IMR-90 (cell line): ENCODE data around the gene DNAJC17. TPM values are rescaled to one million over a fixed set of nuclear protein-coding genes. Genes with fewer than 3 reads are reported as not detected.

Source experiments
- ATAC-seq: fragments of 200-7000 bp; cut with Tn5 transposase; 2 replicates; pipeline ENCODE4 v1.9.1; 2020; ENCODE audit warnings: low read depth, mild to moderate bottlenecking, moderate library complexity
- BruUV-seq: library from RNA; stranded (reverse); fragments of 400-500 nt; replicated peaks from 2 replicates; lab custom pipeline; 2021; lab: Mats Ljungman, UMichigan
- CTCF ChIA-PET: fragments of 300-600 bp; formaldehyde crosslinking; extraction: SDS; loops from one replicate; lab custom pipeline; 2021; ENCODE audit warnings: antibody characterized with exemption; lab: Yijun Ruan, JAX
- POLR2A ChIA-PET: fragments of 300-600 bp; sonication (Branson Sonifier 250); formaldehyde crosslinking; loops from one replicate; lab custom pipeline; 2022; ENCODE audit warnings: antibody characterized with exemption; ENCODE audit not compliant: unreplicated experiment; lab: Charles Lee
- DNase-seq: peaks from one replicate; pipeline ENCODE4 v3.0.0; 2013
- H2AFZ ChIP-seq: replicated peaks from 2 replicates; pipeline ENCODE3; 2013; ENCODE audit warnings: low read length, mild to moderate bottlenecking; ENCODE audit not compliant: poor library complexity
- H2AK5ac ChIP-seq: 2 replicates; pipeline ENCODE4 v1.6.1; 2013; ENCODE audit warnings: low read depth, low read length, inconsistent platforms
- H2AK9ac ChIP-seq: replicated peaks from 2 replicates; pipeline ENCODE3; 2013; ENCODE audit warnings: mild to moderate bottlenecking, low read depth, low read length, moderate library complexity; ENCODE audit not compliant: poor library complexity
- H2BK120ac ChIP-seq: 2 replicates; pipeline ENCODE4 v1.6.1; 2013; ENCODE audit warnings: low read depth, low read length, inconsistent platforms
- H2BK15ac ChIP-seq: 3 replicates; pipeline ENCODE4 v1.6.1; 2013; ENCODE audit warnings: low read depth, low read length, inconsistent platforms
- H2BK20ac ChIP-seq: 2 replicates; pipeline ENCODE4 v1.6.1; 2013; ENCODE audit warnings: low read depth, mild to moderate bottlenecking, inconsistent platforms, low read length, moderate library complexity
- H2BK5ac ChIP-seq: 2 replicates; pipeline ENCODE4 v1.6.1; 2013; ENCODE audit warnings: mild to moderate bottlenecking, low read depth, low read length, inconsistent platforms; ENCODE audit not compliant: poor library complexity, severe bottlenecking
- H3K14ac ChIP-seq: replicated peaks from 2 replicates; pipeline ENCODE4 v1.6.1; 2013; ENCODE audit warnings: low read depth, low read length, inconsistent platforms
- H3K18ac ChIP-seq: 2 replicates; pipeline ENCODE4 v1.6.1; 2013; ENCODE audit warnings: low read depth, low read length, control low read depth
- H3K23ac ChIP-seq: 2 replicates; pipeline ENCODE4 v1.6.1; 2013; ENCODE audit warnings: low read depth, low read length, inconsistent platforms
- H3K27ac ChIP-seq: 2 replicates; pipeline ENCODE4 v1.5.1; 2013; ENCODE audit warnings: mild to moderate bottlenecking, control low read depth, low read length; ENCODE audit not compliant: insufficient read depth
- H3K27me3 ChIP-seq: 2 replicates; pipeline ENCODE4 v1.6.1; 2013; ENCODE audit warnings: low read length; ENCODE audit not compliant: control insufficient read depth, insufficient read depth
- H3K36me3 ChIP-seq: 2 replicates; pipeline ENCODE4 v1.6.1; 2013; ENCODE audit warnings: low read length, mixed read lengths; ENCODE audit not compliant: control insufficient read depth, insufficient read depth
- H3K4ac ChIP-seq: 2 replicates; pipeline ENCODE4 v1.6.1; 2013; ENCODE audit warnings: low read depth, low read length, inconsistent platforms
- H3K4me1 ChIP-seq: 2 replicates; pipeline ENCODE4 v1.6.1; 2013; ENCODE audit warnings: low read length, mixed read lengths; ENCODE audit not compliant: control insufficient read depth, insufficient read depth
- H3K4me2 ChIP-seq: 2 replicates; pipeline ENCODE4 v1.6.1; 2013; ENCODE audit warnings: low read depth, mild to moderate bottlenecking, control low read depth, low read length, moderate library complexity
- H3K4me3 ChIP-seq: 2 replicates; pipeline ENCODE4 v1.5.1; 2013; ENCODE audit warnings: low read depth, mild to moderate bottlenecking, control low read depth, low read length, moderate library complexity; ENCODE audit not compliant: insufficient read depth
- H3K56ac ChIP-seq: 2 replicates; pipeline ENCODE4 v1.6.1; 2013; ENCODE audit warnings: low read length, inconsistent platforms; ENCODE audit not compliant: insufficient read depth; ENCODE audit errors: extremely low read depth
- H3K79me1 ChIP-seq, 2 experiments: 2 replicates each; pipeline ENCODE4 v1.6.1; 2013; ENCODE audit warnings: low read length in 2 of 2, inconsistent platforms in 1 of 2, low read depth in 1 of 2
- H3K9ac ChIP-seq: 2 replicates; pipeline ENCODE4 v1.6.1; 2013; ENCODE audit warnings: low read depth, low read length, control low read depth
- H3K9me1 ChIP-seq: 2 replicates; pipeline ENCODE4 v1.6.1; 2013; ENCODE audit warnings: low read length, inconsistent platforms; ENCODE audit not compliant: insufficient read depth
- H3K9me3 ChIP-seq: 2 replicates; pipeline ENCODE4 v1.6.1; 2013; ENCODE audit warnings: low read length; ENCODE audit not compliant: control insufficient read depth, insufficient read depth
- H4K20me1 ChIP-seq: 2 replicates; pipeline ENCODE4 v1.6.1; 2013; ENCODE audit warnings: low read length, inconsistent platforms; ENCODE audit not compliant: insufficient read depth
- H4K5ac ChIP-seq: 2 replicates; pipeline ENCODE4 v1.6.1; 2013; ENCODE audit warnings: mild to moderate bottlenecking, low read depth, low read length, control low read depth
- H4K8ac ChIP-seq, 2 experiments: 2 replicates each; pipeline ENCODE4 v1.6.1; 2013; ENCODE audit warnings: low read depth in 2 of 2, low read length in 2 of 2, control low read depth in 1 of 2, inconsistent platforms in 1 of 2
- H4K91ac ChIP-seq: 2 replicates; pipeline ENCODE4 v1.6.1; 2013; ENCODE audit warnings: low read depth, low read length, inconsistent platforms; ENCODE audit not compliant: insufficient read depth
- BHLHE40 ChIP-seq: fragments of 150-350 bp; IDR thresholded peaks from 2 replicates; pipeline ENCODE4 v1.6.1; 2016; ENCODE audit warnings: mild to moderate bottlenecking, low read depth, low read length
- CEBPB ChIP-seq: IDR thresholded peaks from 2 replicates; pipeline ENCODE4 v1.6.1; 2012; ENCODE audit warnings: low read depth, low read length, improper control_type of control experiment
- CHD1 ChIP-seq: IDR thresholded peaks from 2 replicates; pipeline ENCODE4 v1.6.1; 2012; ENCODE audit warnings: low read depth, low read length, improper control_type of control experiment
- CTCF ChIP-seq: conservative IDR thresholded peaks from 2 replicates; pipeline ENCODE4 v1.5.1; 2012; ENCODE audit warnings: mild to moderate bottlenecking, low read depth, low read length, improper control_type of control experiment
- ELK1 ChIP-seq: fragments of 150-350 bp; IDR thresholded peaks from 2 replicates; pipeline ENCODE4 v1.6.1; 2016; ENCODE audit warnings: low read depth, mild to moderate bottlenecking, low read length, moderate library complexity, borderline replicate concordance
- FOS ChIP-seq: fragments of 150-350 bp; IDR thresholded peaks from 2 replicates; pipeline ENCODE4 v1.6.1; 2016; ENCODE audit warnings: low read depth, low read length
- MAFK ChIP-seq: IDR thresholded peaks from 2 replicates; pipeline ENCODE4 v1.6.1; 2012; ENCODE audit warnings: low read depth, low read length, improper control_type of control experiment
- MAZ ChIP-seq: IDR thresholded peaks from 2 replicates; pipeline ENCODE4 v1.6.1; 2012; ENCODE audit warnings: low read depth, mild to moderate bottlenecking, low read length, improper control_type of control experiment, moderate library complexity, borderline replicate concordance
- MXI1 ChIP-seq: IDR thresholded peaks from 2 replicates; pipeline ENCODE4 v1.6.1; 2012; ENCODE audit warnings: low read depth, mild to moderate bottlenecking, low read length, moderate library complexity, borderline replicate concordance
- NFE2L2 ChIP-seq: fragments of 150-350 bp; IDR thresholded peaks from 2 replicates; pipeline ENCODE4 v1.6.1; 2016; ENCODE audit warnings: low read depth, mild to moderate bottlenecking, low read length
- POLR2A ChIP-seq: IDR thresholded peaks from 2 replicates; pipeline ENCODE4 v1.6.1; 2012; ENCODE audit warnings: mild to moderate bottlenecking, low read depth, low read length
- RAD21 ChIP-seq: IDR thresholded peaks from 2 replicates; pipeline ENCODE4 v1.6.1; 2012; ENCODE audit warnings: low read length, improper control_type of control experiment
- RCOR1 ChIP-seq: IDR thresholded peaks from 2 replicates; pipeline ENCODE4 v1.6.1; 2012; ENCODE audit warnings: mild to moderate bottlenecking, low read length, improper control_type of control experiment; ENCODE audit not compliant: insufficient replicate concordance
- RFX5 ChIP-seq: IDR thresholded peaks from 2 replicates; pipeline ENCODE4 v1.8.0; 2012; ENCODE audit warnings: low read depth, mild to moderate bottlenecking, low read length, moderate library complexity
- SMC3 ChIP-seq: fragments of 150-350 bp; IDR thresholded peaks from 2 replicates; pipeline ENCODE4 v1.6.1; 2016; ENCODE audit warnings: low read depth, mild to moderate bottlenecking, antibody characterized with exemption, low read length, moderate library complexity
- USF2 ChIP-seq: fragments of 150-350 bp; IDR thresholded peaks from 2 replicates; pipeline ENCODE4 v1.6.1; 2017; ENCODE audit warnings: mild to moderate bottlenecking, antibody characterized with exemption, low read length, low read depth
- whole genome bisulfite sequencing, 2 experiments: methylation state at CpG; one replicate each; pipeline versions ENCODE4 v1.1.5 to v1.1.7; 2013; ENCODE audit warnings: missing lambda C conversion rate in 2 of 2; ENCODE audit not compliant: insufficient read length in 1 of 2; ENCODE audit errors: extremely low coverage in 2 of 2; 5-methylcytosine and 5-hydroxymethylcytosine counted together
- dilution Hi-C: fragments of 300-500 bp; cut with HindIII; formaldehyde crosslinking; loops from one replicate; pipeline ENCODE4 v1.14.3; 2018; ENCODE audit warnings: low sequenced_read_pairs; ENCODE audit not compliant: unreplicated experiment
- in situ Hi-C: fragments of 300-500 bp; cut with MboI; formaldehyde crosslinking; loops from 3 replicates; pipeline ENCODE4 v1.14.3; 2019; ENCODE audit warnings: low sequenced_read_pairs, inconsistent platforms, mixed read lengths
- intact Hi-C: fragments of 100-400 bp; cut with micrococcal nuclease; formaldehyde crosslinking; loops from 2 replicates; pipeline ENCODE4 v1.10.0; 2022
- polyA plus RNA-seq, 3 experiments: library from polyadenylated mRNA; depleted of rRNA; stranded (reverse); fragments of >200 nt; gene quantifications; 2 replicates each; pipeline ENCODE4 v1.2.3, GENCODE V29; 2012; ENCODE audit warnings: low replicate concordance in 1 of 3
- total RNA-seq: library from RNA; depleted of rRNA; stranded (reverse); fragments of >200 nt; gene quantifications from 2 replicates; pipeline ENCODE4 v1.2.3, GENCODE V29; 2012

Gene DNAJC17
- total and polyA plus RNA-seq, 2 of the 4 experiments (the other 2 are of a cell fraction): 58.6 to 107 TPM

DNA sequence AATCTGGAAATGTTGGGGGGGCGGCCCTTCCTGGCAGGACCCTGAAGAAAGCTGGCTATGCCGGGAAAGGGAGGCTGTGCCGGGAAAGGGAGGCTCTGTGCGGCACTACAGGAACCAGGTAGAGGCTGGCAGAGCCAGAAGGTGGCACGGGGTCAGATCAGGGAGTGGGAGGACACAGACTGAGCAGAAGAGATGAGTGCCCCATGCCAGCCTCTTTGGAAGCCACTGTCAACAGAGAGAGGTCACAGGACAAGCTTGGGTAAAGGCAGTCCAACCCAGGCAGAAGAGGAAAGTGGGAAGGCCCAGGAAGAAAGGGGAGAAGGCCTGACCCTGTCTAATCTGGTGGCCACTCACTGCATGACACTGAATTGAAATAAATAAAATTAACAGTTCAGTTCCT is 36.0 kb downstream of the DNAJC17 start:
- H2AFZ ChIP-seq: no peak overlapping the region
- H3K4me2 ChIP-seq: no peak overlapping the region
- no peak for DNase-seq
- H3K27ac ChIP-seq: no peak overlapping the region
- no peaks in the 10 kb centered on the region for H3K27me3 ChIP-seq
- no peaks in the 10 kb centered on the region; a peak in 1 of 4 replicates for H3K79me1 ChIP-seq
- POLR2A ChIA-PET: no interaction called here
- no peak overlapping the region for H3K9ac ChIP-seq
- no peak overlapping the region for H4K91ac ChIP-seq
- H2BK5ac ChIP-seq: no peak overlapping the region
- in situ Hi-C loops (no loop called here), intact Hi-C loops (no loop called here), dilution Hi-C loops (no loop called here)
- H3K56ac ChIP-seq: no peak overlapping the region
- H2BK15ac ChIP-seq: no peak overlapping the region
- H2AK5ac ChIP-seq: no peak overlapping the region
- TF ChIP-seq CTCF (no peak), MXI1 (no peak), MAFK (no peak), NFE2L2 (no peak), CEBPB (no peak), ELK1 (no peak), POLR2A (no peak), FOS (no peak), MAZ (no peak), USF2 (no peak), RAD21 (no peak), CHD1 (no peak), RFX5 (no peak), SMC3 (no peak), RCOR1 (no peak), BHLHE40 (no peak)
- H3K18ac ChIP-seq: no peak overlapping the region
- ATAC-seq: no peak
- H3K4me1 ChIP-seq: peaks cover 5% of the 10 kb centered on the region
- CTCF ChIA-PET: no interaction called here
- 83% methylated on average over 1 of the region's 5 CpGs; no CpG with 5 or more reads in 1 of the 2 experiments for WGBS, 2 experiments
- H3K4me3 ChIP-seq: no peak overlapping the region
- no peaks in the 10 kb centered on the region for H4K20me1 ChIP-seq
- no peak overlapping the region for H4K8ac ChIP-seq
- H3K36me3 ChIP-seq: peaks cover 48% of the 10 kb centered on the region
- no peaks in the 10 kb centered on the region for H3K9me3 ChIP-seq
- H3K23ac ChIP-seq: no peak overlapping the region
- H2AK9ac ChIP-seq: no peak overlapping the region
- no TSS peak for BruUV-seq
- H2BK20ac ChIP-seq: no peak overlapping the region
- H2BK120ac ChIP-seq: no peak overlapping the region
- peaks cover 4% of the 10 kb centered on the region; the same call in 1 of the 2 replicates for H3K9me1 ChIP-seq
- H3K4ac ChIP-seq: no peak overlapping the region
- H3K14ac ChIP-seq: no peak overlapping the region
- H4K5ac ChIP-seq: no peak overlapping the region
